Heart left ventricle (tissue), 13 donors: Measurements from ENCODE around the gene RNF123.

Experiments used
- CTCF ChIP-seq, 12 donors: fragments of 200-600 bp; sonication (generic) in 4 of 12; IDR thresholded peaks; one replicate each; pipeline versions ENCODE4 v1.5.0 to v1.8.0; 2018 to 2022; ENCODE audit warnings: antibody characterized with exemption in 12 of 12, mild to moderate bottlenecking in 5 of 12
- POLR2A ChIP-seq, 2 donors: fragments of 450-650 bp; IDR thresholded peaks; one replicate each; pipeline ENCODE4 v1.6.1; 2017; ENCODE audit warnings: antibody characterized with exemption in 2 of 2, mild to moderate bottlenecking in 2 of 2, moderate library complexity in 2 of 2
- donor health status: ischemic (EF 13 %, LVEDD 7.1; RV severe dilation, severe dysfunction).
- donor health status: DM: no; HTN: yes; CAD: no.
- donor health status: DM: no; HTN: no; CAD: no.
- donor health status: ischemic (EF 25% LVEDD 6.9; RV normal size, moderate dysfunction).
- donor health status: ischemic (EF 25% LVEDD 5.7; RV mildly dilated, moderate dysfunction).
- donor health status: ischemic (EF 35%, LVEDD 5.7; RV mildly dilated, moderate dysfunction).
- donor health status: nonischemic (EF 11% LVEDD 7.7; RV severe dilation, severe dysfunction).
- donor health status: DM: yes; HTN: yes; CAD: no.
- donor health status: PGD.
- donor health status: ischemic (EF 29% LVEDD 5.4; RV normal size, mild dysfunction).
- donor health status: nonischemic (EF 23%, LVEDD 6.1; RV moderate dilation, normal function).

- TF ChIP-seq CTCF (IDR thresholded peaks at IDR 0.05) (no peak), POLR2A (IDR thresholded peaks at IDR 0.05) (no peak)
These were observed 21.0 kb upstream of the RNF123 start for GRCh38 chr3:49668414-49668797.
